ENCODE data around the gene DSE.

- TF ChIP-seq, protein P1, sequence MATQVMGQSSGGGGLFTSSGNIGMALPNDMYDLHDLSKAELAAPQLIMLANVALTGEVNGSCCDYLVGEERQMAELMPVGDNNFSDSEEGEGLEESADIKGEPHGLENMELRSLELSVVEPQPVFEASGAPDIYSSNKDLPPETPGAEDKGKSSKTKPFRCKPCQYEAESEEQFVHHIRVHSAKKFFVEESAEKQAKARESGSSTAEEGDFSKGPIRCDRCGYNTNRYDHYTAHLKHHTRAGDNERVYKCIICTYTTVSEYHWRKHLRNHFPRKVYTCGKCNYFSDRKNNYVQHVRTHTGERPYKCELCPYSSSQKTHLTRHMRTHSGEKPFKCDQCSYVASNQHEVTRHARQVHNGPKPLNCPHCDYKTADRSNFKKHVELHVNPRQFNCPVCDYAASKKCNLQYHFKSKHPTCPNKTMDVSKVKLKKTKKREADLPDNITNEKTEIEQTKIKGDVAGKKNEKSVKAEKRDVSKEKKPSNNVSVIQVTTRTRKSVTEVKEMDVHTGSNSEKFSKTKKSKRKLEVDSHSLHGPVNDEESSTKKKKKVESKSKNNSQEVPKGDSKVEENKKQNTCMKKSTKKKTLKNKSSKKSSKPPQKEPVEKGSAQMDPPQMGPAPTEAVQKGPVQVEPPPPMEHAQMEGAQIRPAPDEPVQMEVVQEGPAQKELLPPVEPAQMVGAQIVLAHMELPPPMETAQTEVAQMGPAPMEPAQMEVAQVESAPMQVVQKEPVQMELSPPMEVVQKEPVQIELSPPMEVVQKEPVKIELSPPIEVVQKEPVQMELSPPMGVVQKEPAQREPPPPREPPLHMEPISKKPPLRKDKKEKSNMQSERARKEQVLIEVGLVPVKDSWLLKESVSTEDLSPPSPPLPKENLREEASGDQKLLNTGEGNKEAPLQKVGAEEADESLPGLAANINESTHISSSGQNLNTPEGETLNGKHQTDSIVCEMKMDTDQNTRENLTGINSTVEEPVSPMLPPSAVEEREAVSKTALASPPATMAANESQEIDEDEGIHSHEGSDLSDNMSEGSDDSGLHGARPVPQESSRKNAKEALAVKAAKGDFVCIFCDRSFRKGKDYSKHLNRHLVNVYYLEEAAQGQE (IDR thresholded peaks at IDR 0.05), result no peak
- no peak for TF ChIP-seq POLR2A (IDR thresholded peaks at IDR 0.05; ENCODE audit: low read length)
Measured at GRCh38 chr6:116335612-116336215, 35.0 kb upstream of the DSE start.
